T-helper 9 cell (primary cell): ENCODE data around the gene ARL9.
"Not testable (repeated sequence)": the region's sequence is repeated elsewhere in the genome, so short reads cannot be mapped to it uniquely, and the experiment has no call there.

Source experiments
- DNase-seq: peaks from one replicate; pipeline ENCODE4 v3.0.0-alpha.2; 2020
- total RNA-seq, 2 donors: gene quantifications; one replicate each; lab custom pipeline; 2026; lab: John Stamatoyannopoulos, UW

ARL9 gene
- total RNA-seq: 0 to 0.49 reads per million in 2 donors

GRCh38 chr4:56505269-56506130, at the start of gene ARL9:
Gene ARL9 (plus strand): TSS chr4:56505791. CDS start chr4:56505863, 72 bp downstream.
- DNase-seq: peak; percentile 49

DNA sequence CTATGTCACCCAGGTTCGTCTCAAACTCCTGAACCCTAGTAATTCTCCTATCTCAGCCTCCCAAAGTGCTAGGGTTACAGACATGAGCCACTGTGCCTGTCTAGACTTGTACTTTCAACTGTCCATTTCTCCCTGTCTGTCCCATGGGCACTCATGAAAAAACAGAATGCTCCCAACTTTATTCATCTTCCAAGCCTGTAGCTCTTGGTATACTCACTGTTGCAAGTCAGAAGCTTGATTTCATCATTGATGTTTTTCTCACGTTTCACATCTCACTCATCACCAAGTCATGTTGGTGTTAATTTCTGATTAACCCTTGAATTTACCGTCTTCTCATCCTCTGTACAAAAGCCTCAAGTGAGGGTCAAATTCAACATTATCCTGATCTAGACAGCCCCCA, 45.5 kb upstream of the ARL9 start:
- DNase-seq: no peak

- no peak for DNase-seq
Measured at GRCh38 chr4:56462157-56462556, 43.4 kb upstream of the ARL9 start.

GRCh38 chr4:56463711-56464110, 41.9 kb upstream of the ARL9 start:
- DNase-seq: no peak

GRCh38 chr4:56464581-56464980, 41.0 kb upstream of the ARL9 start:
- no peak for DNase-seq

GRCh38 chr4:56465599-56466295, 39.8 kb upstream of the ARL9 start:
- no peak for DNase-seq

DNA sequence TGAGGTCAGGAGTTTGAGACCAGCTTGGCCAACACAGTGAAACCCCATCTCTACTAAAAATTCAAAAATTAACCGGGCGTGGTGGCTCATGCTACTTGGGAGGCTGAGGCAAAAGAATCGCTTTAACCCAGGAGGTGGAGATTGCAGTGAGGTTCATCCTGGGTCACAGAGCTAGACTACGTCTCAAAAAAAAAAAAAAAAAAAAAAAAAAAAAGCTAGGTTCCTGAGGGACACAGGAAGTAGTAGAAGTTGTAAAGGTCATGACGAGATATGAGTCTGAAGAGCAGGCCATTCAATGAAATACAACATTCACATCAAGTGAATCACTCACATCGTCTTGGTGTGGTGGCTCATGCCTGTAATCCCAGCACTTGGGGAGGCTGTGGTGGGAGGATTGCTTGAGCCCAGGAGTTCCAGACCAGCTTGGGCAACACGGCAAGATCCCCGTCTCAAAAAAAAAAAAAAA, 39.3 kb upstream of the ARL9 start:
- DNase-seq: not testable (repeated sequence)

DNA sequence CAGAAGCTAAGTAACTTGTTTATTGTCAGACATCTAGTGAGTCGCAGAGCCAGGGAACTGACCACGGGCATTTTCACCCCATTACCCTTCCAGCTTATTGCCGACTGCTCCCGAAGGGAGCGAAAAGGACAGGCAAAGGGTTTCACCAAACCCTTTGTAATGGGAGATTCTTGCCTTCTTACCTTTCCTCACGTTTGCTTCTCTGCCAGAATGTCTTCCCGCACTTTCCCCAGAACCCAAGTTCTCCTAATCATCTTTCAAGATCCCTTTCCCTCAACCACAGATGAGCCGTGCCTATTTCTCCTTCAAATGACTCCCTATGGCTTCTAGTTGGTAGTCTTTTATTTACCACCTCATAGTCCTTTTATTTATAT, 38.7 kb upstream of the ARL9 start:
- DNase-seq: no peak

DNA sequence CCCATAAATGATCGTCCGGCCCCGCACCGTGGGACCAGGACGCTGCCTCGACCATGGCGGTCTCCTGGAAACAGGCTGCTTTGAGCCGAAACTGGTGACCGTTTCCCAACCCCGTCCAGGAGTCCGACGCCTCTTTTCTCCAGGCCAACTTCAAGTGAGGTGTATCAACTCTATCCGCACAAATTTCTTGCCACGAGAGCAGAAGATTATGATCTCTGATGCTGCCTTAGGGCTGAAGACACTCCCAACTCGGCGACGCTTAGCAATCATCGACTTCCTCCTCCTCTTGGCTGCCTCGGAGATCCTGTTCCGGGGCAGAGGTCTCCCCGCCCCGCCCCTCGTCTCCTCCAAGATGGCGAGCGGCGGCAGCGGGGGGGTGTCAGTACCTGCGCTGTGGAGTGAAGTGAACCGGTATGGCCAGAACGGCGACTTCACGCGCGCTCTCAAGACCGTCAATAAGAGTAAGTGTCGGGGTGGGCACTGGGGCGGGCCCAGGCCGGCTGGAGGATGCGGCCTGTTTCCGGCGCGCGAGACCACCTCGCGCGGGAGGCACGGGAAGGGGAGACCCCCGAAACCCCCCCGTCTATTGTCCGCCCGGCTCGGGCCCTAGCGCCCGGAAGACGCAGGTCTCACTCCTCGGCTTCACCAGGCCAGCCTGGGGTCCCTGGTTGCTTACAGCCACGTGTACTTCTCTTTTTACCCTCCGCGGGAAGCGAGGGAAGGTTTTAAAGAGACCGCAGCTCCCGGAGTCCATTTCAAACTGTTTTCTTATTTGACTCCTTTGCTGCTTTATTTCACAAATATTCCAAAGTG, 38.1 kb upstream of the ARL9 start, which contains the start of gene SRP72:
SRP72 (plus strand) TSS at position 334 of the 813 bp plus-strand sequence; CDS start at position 353, 19 bp downstream.
- DNase-seq: peak; percentile 88

GRCh38 chr4:56468097-56468422, 37.5 kb upstream of the ARL9 start:
- DNase-seq: no peak

DNA sequence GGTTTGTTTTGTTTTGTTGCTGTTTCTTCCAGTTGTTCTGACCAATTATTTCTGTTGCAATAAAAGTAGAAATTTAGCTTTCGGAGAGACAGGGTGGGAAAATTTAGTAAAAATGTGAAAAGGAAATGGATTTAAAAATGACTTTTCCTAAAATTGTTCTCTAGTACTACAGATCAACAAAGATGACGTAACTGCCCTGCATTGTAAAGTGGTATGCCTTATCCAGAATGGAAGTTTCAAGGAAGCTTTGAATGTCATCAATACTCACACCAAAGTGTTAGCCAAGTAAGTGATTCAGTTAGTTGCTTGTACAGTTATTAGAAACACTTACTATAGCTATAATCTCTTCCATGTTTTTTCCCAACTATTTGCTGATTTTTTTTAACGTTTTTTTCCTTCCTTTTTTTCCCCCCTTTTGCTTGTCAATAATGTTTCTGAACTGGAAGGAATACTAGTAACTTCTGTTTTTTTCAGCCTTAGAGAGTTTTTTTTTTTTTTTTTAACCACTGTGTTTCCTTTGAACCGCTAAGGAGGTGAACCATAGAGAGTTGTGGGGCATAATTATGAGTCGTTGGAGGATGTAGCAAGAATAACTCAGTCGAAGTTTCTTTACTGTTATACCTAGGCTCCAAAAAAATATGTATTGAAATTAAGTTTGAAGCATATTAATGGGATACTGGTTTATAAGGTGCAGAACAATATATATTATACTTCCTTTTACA, 35.9 kb upstream of the ARL9 start:
- no peak for DNase-seq

DNA sequence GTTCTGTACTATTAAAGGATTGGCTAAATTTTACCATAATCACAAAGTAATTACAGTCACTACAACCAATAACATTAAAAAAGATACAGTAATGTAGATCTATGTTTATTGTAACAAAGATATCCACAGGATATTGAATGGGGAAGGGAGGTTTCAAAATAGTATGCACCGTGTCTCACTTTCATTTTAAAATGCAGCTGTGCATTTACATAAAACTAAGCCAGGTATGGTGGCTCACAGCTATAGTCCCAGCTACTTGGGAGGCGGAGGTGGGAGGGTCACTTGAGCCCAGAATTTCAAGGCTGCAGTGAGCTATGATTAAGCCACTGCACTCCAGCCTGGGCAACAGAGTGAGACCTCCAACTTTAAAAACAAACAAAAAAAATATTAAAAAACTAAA, 29.7 kb upstream of the ARL9 start:
- DNase-seq: no peak

DNA sequence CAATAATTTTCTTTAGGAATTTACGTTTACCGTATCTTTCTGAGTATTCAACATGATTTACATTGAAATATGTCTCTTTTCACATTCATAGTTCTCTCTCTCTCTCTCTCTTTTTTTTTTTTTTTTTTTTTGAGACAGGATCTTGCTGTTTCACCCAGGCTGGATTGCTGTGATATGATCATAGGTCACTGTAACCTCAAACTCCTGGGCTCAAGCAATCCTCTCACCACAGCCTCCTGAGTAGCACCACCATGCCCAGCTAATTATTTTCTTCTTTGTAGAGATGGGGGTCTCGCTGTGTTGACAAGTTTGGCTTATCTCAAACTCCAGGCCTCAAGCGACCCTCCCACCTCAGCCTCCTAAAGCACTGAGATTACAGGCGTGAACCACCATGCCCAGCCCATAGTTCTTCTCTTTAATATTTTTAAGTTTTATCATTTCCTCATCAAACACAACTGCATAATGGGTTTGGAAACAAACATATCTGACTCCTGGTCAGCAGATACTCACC, 28.3 kb upstream of the ARL9 start:
- no peak for DNase-seq

- no peak for DNase-seq
Measured at GRCh38 chr4:56480691-56481090, 24.9 kb upstream of the ARL9 start.

DNA sequence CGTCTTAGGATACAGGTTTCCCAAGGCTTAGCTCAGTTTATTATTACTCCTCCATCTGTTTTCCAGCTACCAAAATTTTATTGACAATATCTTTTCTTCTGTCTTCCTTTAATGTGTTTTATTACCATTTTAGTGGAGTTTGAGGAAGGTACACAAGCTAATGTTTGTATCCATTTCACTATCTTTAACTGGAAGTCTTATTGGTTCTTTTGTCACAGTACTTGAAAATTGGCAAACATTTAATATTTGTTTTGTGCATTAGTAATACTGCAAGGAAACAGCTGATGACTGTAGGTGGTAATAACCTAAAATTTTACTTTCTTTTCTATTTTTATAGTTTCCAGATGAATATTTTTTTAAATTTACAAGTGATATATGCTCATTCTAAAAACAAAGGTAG, 9.3 kb upstream of the ARL9 start:
- no peak for DNase-seq

GRCh38 chr4:56511098-56511497, 5.5 kb downstream of the ARL9 start:
- no peak for DNase-seq

GRCh38 chr4:56512166-56512565, 6.6 kb downstream of the ARL9 start:
- no peak for DNase-seq

DNA sequence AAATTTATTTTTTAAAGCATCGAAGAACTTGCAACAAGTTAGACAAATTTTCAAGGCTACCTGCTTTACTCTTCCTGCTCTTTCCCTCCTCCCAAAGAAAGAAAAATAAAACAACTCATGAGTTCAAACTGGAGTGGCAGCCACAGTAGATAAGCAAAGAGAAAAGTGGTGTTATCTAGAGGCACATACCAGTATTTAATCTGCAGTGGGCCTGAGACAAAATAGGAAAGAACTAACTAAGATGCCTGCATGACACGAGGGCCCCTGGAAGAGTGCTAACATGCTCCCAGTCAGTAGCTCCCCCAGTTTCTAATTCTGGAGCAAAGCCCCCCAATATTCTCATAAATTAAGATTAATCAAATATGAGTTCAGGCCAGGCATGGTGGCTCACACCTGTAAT, 7.9 kb downstream of the ARL9 start:
- no peak for DNase-seq

DNA sequence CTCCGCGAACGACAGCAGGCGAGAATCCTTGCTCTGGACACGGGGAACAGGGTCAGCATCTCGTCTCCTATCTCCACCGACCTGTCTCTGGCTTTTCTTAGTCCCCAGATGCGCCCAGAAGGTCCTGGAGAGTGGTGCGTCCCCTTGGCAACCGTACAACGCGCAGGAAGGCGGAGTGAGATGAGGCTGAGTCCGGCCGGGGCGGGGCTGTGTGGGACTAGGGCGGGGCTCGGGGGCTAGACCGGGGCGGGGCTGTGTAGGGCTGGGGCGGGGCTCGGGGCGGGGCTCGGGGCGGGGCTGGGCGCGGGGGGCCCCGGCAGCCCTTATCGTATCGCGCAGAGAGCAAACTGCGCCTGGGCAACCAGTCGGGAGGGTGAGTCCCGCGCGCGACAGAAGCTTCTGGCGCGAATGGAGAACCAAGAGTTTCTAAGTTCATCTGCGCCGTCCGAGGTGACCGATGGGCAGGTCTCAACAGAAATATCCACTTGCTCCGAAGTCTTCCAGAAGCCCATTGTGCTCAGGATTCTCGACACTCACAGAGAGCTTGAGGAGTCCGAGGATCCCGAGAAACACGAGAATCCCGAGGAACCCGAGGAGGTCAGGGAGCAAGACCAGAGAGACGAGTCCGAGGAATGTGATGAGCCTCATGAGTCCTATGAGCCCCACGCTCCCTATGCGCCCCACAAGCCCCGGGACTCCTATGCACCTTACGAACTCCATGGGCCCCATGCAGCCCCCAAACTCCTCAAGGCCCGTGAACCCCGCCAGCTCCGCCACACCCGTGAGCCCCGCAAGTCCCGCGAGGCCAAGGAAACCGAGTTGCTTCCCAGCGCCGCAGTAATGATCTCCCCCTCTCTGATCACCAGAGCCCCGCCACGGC, 24.9 kb downstream of the ARL9 start:
- DNase-seq: peak; percentile 74

DNA sequence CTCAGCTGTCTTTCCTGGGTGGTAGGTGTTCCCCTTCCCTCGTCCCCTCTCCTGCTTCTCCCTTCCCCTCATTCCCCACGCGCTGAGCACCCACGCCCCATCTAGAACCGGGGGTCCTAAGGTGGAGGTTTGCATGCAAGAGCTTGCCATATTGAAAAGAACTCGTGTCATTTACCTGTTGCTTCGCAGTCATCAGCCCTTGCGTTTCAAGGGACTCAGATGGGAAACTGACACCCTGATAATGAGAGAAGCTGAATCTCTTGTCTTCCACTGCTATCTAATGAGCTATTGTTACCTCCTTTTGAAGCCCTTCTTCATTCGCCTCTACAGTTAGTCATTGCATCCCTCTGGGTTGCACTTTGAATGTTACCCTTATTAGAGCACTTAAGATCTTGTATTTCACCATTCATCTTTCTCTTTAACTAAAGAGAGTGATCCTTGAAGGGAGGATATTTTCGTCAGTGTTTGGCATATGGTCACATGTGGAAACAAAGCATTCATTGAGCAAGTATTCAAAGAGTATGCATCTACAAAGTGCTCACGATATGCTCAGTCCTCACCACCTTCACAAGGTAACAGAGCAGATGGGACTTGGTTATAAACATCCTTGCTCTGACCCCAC, 25.7 kb downstream of the ARL9 start:
- no peak for DNase-seq

DNA sequence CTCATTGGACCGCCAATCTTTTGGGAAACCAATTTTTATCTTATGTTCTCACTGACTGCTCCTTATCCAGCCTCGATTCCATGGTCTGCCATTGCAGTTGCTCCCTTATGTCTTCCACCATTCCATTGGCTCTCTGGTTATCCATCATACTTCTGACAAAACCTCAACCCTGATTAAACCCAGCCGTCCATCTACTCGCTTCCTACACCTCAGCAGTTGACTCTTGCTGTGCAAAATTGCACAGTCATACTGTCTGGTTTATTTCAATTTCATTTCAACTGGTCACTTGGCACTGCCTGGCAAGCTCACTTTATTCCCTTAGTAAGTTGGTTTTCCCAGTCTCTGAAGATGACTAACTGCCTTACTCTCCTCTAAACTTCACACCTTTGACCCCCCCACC, 26.2 kb downstream of the ARL9 start:
- no peak for DNase-seq
